WTC11 (cell line): ENCODE data around the gene KLRF1. TPM values are rescaled to one million over a fixed set of nuclear protein-coding genes. Genes with fewer than 3 reads are reported as not detected.

Experiments
- ATAC-seq: fragments of 200-7000 bp; cut with Tn5 transposase; 2 replicates; pipeline ENCODE4 v1.10.0; 2021; ENCODE audit warnings: mild to moderate bottlenecking, moderate library complexity
- CTCF ChIA-PET: fragments of 300-600 bp; sonication (Branson Sonifier 250); formaldehyde crosslinking; loops from one replicate; lab custom pipeline; 2021; ENCODE audit warnings: antibody characterized with exemption; lab: Charles Lee
- POLR2A ChIA-PET: fragments of 350-600 bp; sonication (Branson Sonifier 250); formaldehyde crosslinking; loops from one replicate; lab custom pipeline; 2021; ENCODE audit warnings: antibody characterized with exemption; lab: Charles Lee
- DNase-seq: peaks from one replicate; pipeline ENCODE4 v3.0.0; 2021; ENCODE audit warnings: low spot score
- H3K27ac Mint-ChIP-seq: 2 replicates; pipeline ENCODE4 v1.8.0; 2021; ENCODE audit warnings: mixed read lengths
- H3K27me3 Mint-ChIP-seq: 2 replicates; pipeline ENCODE4 v1.8.0; 2021; ENCODE audit warnings: low read depth, mild to moderate bottlenecking, moderate library complexity, mixed read lengths
- H3K36me3 Mint-ChIP-seq: 2 replicates; pipeline ENCODE4 v1.8.0; 2021; ENCODE audit warnings: mixed read lengths
- H3K4me1 Mint-ChIP-seq: 2 replicates; pipeline ENCODE4 v1.8.0; 2022; ENCODE audit warnings: mixed read lengths
- H3K4me3 Mint-ChIP-seq: 2 replicates; pipeline ENCODE4 v1.8.0; 2021; ENCODE audit warnings: mild to moderate bottlenecking, moderate library complexity, mixed read lengths
- H3K9me3 Mint-ChIP-seq: 2 replicates; pipeline ENCODE4 v1.8.0; 2021; ENCODE audit warnings: mixed read lengths
- CREM ChIP-seq: sonication (generic); formaldehyde crosslinking; IDR thresholded peaks from 2 replicates; pipeline ENCODE4 v1.8.1; 2022; ENCODE audit warnings: mild to moderate bottlenecking, missing genetic modification reagents, moderate library complexity
- E2F5 ChIP-seq: sonication (generic); formaldehyde crosslinking; IDR thresholded peaks from 2 replicates; pipeline ENCODE4 v1.8.1; 2022; ENCODE audit warnings: mild to moderate bottlenecking, moderate library complexity, missing genetic modification reagents
- FOXJ3 ChIP-seq: sonication (generic); formaldehyde crosslinking; IDR thresholded peaks from 2 replicates; pipeline ENCODE4 v1.9.0; 2021; ENCODE audit warnings: missing genetic modification reagents, mild to moderate bottlenecking, borderline replicate concordance
- FOXK1 ChIP-seq: sonication (generic); formaldehyde crosslinking; IDR thresholded peaks from 2 replicates; pipeline ENCODE4 v1.8.0; 2022; ENCODE audit warnings: mild to moderate bottlenecking, moderate library complexity, missing genetic modification reagents
- FOXP4 ChIP-seq: sonication (generic); formaldehyde crosslinking; IDR thresholded peaks from 2 replicates; pipeline ENCODE4 v1.8.0; 2022; ENCODE audit warnings: mild to moderate bottlenecking, missing genetic modification reagents
- HMGXB4 ChIP-seq: sonication (generic); formaldehyde crosslinking; IDR thresholded peaks from 2 replicates; pipeline ENCODE4 v1.8.1; 2023; ENCODE audit warnings: mild to moderate bottlenecking, moderate library complexity, missing genetic modification reagents
- IRF2 ChIP-seq: sonication (generic); formaldehyde crosslinking; IDR thresholded peaks from 2 replicates; pipeline ENCODE4 v1.8.0; 2022; ENCODE audit warnings: low read depth, missing genetic modification reagents, borderline replicate concordance
- JAZF1 ChIP-seq: fragments of 250-450 bp; sonication (Bioruptor Pico); IDR thresholded peaks from 2 replicates; pipeline ENCODE4 v1.9.0; 2021; ENCODE audit warnings: moderate library complexity, mild to moderate bottlenecking, inconsistent platforms
- NFATC4 ChIP-seq: fragments of 250-450 bp; sonication (Bioruptor Pico); IDR thresholded peaks from 2 replicates; pipeline ENCODE4 v1.9.0; 2021; ENCODE audit warnings: mild to moderate bottlenecking
- NFYB ChIP-seq: sonication (generic); formaldehyde crosslinking; conservative IDR thresholded peaks from 2 replicates; pipeline ENCODE4 v1.8.0; 2022; ENCODE audit warnings: low read depth, missing genetic modification reagents
- NR2C2 ChIP-seq: sonication (generic); formaldehyde crosslinking; IDR thresholded peaks from 2 replicates; pipeline ENCODE4 v1.8.0; 2022; ENCODE audit warnings: mild to moderate bottlenecking, missing genetic modification reagents
- RELA ChIP-seq: sonication (generic); formaldehyde crosslinking; IDR thresholded peaks from 2 replicates; pipeline ENCODE4 v1.8.1; 2022; ENCODE audit warnings: missing genetic modification reagents, mild to moderate bottlenecking, borderline replicate concordance
- SMAD4 ChIP-seq: sonication (generic); formaldehyde crosslinking; IDR thresholded peaks from 2 replicates; pipeline ENCODE4 v1.8.0; 2022; ENCODE audit warnings: mild to moderate bottlenecking, missing genetic modification reagents
- STAT6 ChIP-seq: sonication (generic); formaldehyde crosslinking; conservative IDR thresholded peaks from 2 replicates; pipeline ENCODE4 v1.8.1; 2023; ENCODE audit warnings: mild to moderate bottlenecking, low read depth, missing genetic modification reagents, moderate library complexity
- TEAD4 ChIP-seq: sonication (generic); formaldehyde crosslinking; IDR thresholded peaks from 2 replicates; pipeline ENCODE4 v1.8.0; 2022; ENCODE audit warnings: mild to moderate bottlenecking, missing genetic modification reagents
- USF1 ChIP-seq: sonication (generic); formaldehyde crosslinking; IDR thresholded peaks from 2 replicates; pipeline ENCODE4 v1.8.0; 2022; ENCODE audit warnings: mild to moderate bottlenecking, missing genetic modification reagents
- ZNF232 ChIP-seq: sonication (generic); formaldehyde crosslinking; IDR thresholded peaks from 2 replicates; pipeline ENCODE4 v1.8.0; 2022; ENCODE audit warnings: mild to moderate bottlenecking, missing genetic modification reagents
- ZNF317 ChIP-seq: sonication (generic); formaldehyde crosslinking; IDR thresholded peaks from 2 replicates; pipeline ENCODE4 v1.8.1; 2023; ENCODE audit warnings: low read depth, mild to moderate bottlenecking, moderate library complexity, missing genetic modification reagents, borderline replicate concordance
- ZNF396 ChIP-seq: fragments of 250-450 bp; sonication (Bioruptor Pico); IDR thresholded peaks from 2 replicates; pipeline ENCODE4 v1.8.0; 2021; ENCODE audit warnings: mild to moderate bottlenecking, moderate library complexity, borderline replicate concordance
- ZNF671 ChIP-seq: fragments of 250-450 bp; sonication (Bioruptor Pico); IDR thresholded peaks from 2 replicates; pipeline ENCODE4 v1.8.0; 2021; ENCODE audit warnings: mild to moderate bottlenecking
- total RNA-seq: library from RNA; stranded (reverse); gene quantifications from 3 replicates; pipeline ENCODE4 v1.2.3, GENCODE V29; 2021
- TF ChIP-seq, protein P1 (sequence below): sonication (generic); formaldehyde crosslinking; IDR thresholded peaks from 2 replicates; pipeline ENCODE4 v1.8.1; 2023; ENCODE audit warnings: mild to moderate bottlenecking, missing genetic modification reagents, borderline replicate concordance

The KLRF1 gene
- total RNA-seq, 1 experiment from 2014 or later: not detected

- no peak for TF ChIP-seq SMAD4 (CRISPR knock-in tag)
- TF ChIP-seq ZNF396 (CRISPR knock-in tag): no peak
- TF ChIP-seq IRF2 (CRISPR knock-in tag): no peak
- TF ChIP-seq STAT6 (CRISPR knock-in tag): no peak
- TF ChIP-seq TEAD4 (CRISPR knock-in tag): no peak
- no peak for TF ChIP-seq ZNF232 (CRISPR knock-in tag)
- no peak for TF ChIP-seq JAZF1 (CRISPR knock-in tag)
- TF ChIP-seq FOXJ3: no peak
- no peak for TF ChIP-seq FOXK1
- TF ChIP-seq NFATC4 (CRISPR knock-in tag): no peak
- no peak for TF ChIP-seq ZNF671
- no peak for TF ChIP-seq FOXP4 (CRISPR knock-in tag)
Measured at GRCh38 chr12:9782547-9783382, 44.5 kb upstream of the KLRF1 start (continued).

- ChIA-PET CTCF (interaction anchor here (1.6 to 2.2 kb wide), 2 partner anchors 13 to 41 kb away, joined by 5 to 8 read pairs; no protein-coding TSS in a partner anchor), POLR2A (no interaction called here)
- H3K9me3 Mint-ChIP-seq: peaks cover 25% of the 10 kb centered on the region
- DNase-seq (no peak), ATAC-seq (no peak)
- peak overlapping the region; percentile 94 for H3K27ac Mint-ChIP-seq
- H3K4me3 Mint-ChIP-seq: peak overlapping the region; percentile 16
- TF ChIP-seq IRF2 (CRISPR knock-in tag) (no peak), USF1 (CRISPR knock-in tag) (no peak), ZNF317 (CRISPR knock-in tag) (no peak)
- peaks cover 9% of the 10 kb centered on the region for H3K36me3 Mint-ChIP-seq
- peaks cover 58% of the 10 kb centered on the region for H3K4me1 Mint-ChIP-seq
- H3K27me3 Mint-ChIP-seq: no peaks in the 10 kb centered on the region
Measured at GRCh38 chr12:9784326-9784725, 43.0 kb upstream of the KLRF1 start.

GRCh38 chr12:9784816-9785215 is 42.5 kb upstream of the KLRF1 start:
- H3K27me3 Mint-ChIP-seq: no peaks in the 10 kb centered on the region
- ChIA-PET CTCF (interaction anchor here (1.6 to 2.2 kb wide), 2 partner anchors 13 to 42 kb away, joined by 5 to 8 read pairs; no protein-coding TSS in a partner anchor), POLR2A (no interaction called here)
- ATAC-seq (no peak), DNase-seq (no peak)
- peaks cover 58% of the 10 kb centered on the region for H3K4me1 Mint-ChIP-seq
- H3K9me3 Mint-ChIP-seq: peaks cover 25% of the 10 kb centered on the region
- peaks cover 9% of the 10 kb centered on the region for H3K36me3 Mint-ChIP-seq
- peak overlapping the region; percentile 24 for H3K4me3 Mint-ChIP-seq
- H3K27ac Mint-ChIP-seq: no peak overlapping the region
- TF ChIP-seq JAZF1 (CRISPR knock-in tag): no peak
- no peak for TF ChIP-seq NR2C2 (CRISPR knock-in tag)
- TF ChIP-seq, protein P1, sequence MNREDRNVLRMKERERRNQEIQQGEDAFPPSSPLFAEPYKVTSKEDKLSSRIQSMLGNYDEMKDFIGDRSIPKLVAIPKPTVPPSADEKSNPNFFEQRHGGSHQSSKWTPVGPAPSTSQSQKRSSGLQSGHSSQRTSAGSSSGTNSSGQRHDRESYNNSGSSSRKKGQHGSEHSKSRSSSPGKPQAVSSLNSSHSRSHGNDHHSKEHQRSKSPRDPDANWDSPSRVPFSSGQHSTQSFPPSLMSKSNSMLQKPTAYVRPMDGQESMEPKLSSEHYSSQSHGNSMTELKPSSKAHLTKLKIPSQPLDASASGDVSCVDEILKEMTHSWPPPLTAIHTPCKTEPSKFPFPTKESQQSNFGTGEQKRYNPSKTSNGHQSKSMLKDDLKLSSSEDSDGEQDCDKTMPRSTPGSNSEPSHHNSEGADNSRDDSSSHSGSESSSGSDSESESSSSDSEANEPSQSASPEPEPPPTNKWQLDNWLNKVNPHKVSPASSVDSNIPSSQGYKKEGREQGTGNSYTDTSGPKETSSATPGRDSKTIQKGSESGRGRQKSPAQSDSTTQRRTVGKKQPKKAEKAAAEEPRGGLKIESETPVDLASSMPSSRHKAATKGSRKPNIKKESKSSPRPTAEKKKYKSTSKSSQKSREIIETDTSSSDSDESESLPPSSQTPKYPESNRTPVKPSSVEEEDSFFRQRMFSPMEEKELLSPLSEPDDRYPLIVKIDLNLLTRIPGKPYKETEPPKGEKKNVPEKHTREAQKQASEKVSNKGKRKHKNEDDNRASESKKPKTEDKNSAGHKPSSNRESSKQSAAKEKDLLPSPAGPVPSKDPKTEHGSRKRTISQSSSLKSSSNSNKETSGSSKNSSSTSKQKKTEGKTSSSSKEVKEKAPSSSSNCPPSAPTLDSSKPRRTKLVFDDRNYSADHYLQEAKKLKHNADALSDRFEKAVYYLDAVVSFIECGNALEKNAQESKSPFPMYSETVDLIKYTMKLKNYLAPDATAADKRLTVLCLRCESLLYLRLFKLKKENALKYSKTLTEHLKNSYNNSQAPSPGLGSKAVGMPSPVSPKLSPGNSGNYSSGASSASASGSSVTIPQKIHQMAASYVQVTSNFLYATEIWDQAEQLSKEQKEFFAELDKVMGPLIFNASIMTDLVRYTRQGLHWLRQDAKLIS (CRISPR knock-in tag): no peak
- TF ChIP-seq CREM: no peak
- TF ChIP-seq RELA (CRISPR knock-in tag): no peak
- TF ChIP-seq NFATC4 (CRISPR knock-in tag): no peak
- TF ChIP-seq HMGXB4 (CRISPR knock-in tag): no peak
- no peak for TF ChIP-seq E2F5
- TF ChIP-seq NFYB (CRISPR knock-in tag): no peak
